ENCODE measurements around the gene WDR75. TPM values are rescaled to one million over a fixed set of nuclear protein-coding genes. Genes with fewer than 3 reads are reported as not detected.

Gene WDR75
- total and polyA plus RNA-seq, 2 of the 13 experiments (the other 11 are each of a cell fraction or from before 2014, with no cell fraction given), result 63.0 to 74.1 TPM

DNA sequence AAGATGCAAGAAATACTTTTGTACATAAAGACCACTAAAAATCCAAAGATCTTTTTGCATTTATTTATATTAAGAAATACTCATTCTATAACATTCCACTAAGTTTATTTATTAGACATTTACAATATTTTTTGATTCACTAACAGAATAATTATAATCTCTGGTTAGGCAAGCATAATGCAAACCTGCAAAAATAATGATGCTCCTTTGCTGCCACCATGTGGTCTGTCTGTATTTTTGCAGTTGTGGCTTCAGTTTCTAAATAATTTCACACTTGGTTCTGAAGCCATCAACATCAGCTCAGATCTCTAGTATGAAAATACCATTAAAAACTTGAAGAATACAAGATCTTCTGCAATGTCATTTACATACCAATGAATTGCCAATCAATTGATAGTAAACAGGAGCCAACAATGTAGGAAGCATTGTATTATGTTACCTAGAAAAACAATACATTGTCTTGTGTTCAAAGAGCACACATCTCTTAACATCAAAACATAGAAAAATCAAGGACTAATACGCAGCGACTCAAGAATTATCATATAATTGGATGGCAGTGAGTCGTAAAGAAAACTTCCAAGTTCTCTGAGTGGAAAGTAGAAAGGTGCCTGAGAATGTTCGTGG lies 28.8 kb upstream of the WDR75 start (continued):
- TF ChIP-seq, protein P1, sequence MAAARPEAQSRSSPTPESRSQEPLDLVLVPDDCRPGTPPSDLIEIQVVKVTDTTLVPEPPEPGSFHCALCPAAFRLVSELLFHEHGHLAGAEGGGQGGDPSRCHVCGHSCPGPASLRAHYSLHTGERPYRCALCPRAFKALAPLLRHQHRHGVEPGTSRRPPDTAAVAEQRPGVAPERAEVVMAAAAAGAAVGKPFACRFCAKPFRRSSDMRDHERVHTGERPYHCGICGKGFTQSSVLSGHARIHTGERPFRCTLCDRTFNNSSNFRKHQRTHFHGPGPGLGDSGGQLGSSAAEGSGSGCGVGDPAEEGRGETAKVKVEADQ (CRISPR knock-in tag; IDR thresholded peaks at IDR 0.05; ENCODE audit: borderline replicate concordance), result no peak
- no peak for TF ChIP-seq KMT2B (CRISPR knock-in tag; IDR thresholded peaks at IDR 0.05)
- peak; percentile 14; the same call in 1 of the 2 replicates for TF ChIP-seq RXRB (CRISPR knock-in tag; IDR thresholded peaks at IDR 0.05; ENCODE audit: borderline replicate concordance)
- no peak for TF ChIP-seq HBP1 (CRISPR knock-in tag; IDR thresholded peaks at IDR 0.05; ENCODE audit: low read depth)

GRCh38 chr2:189413249-189413648 lies 28.0 kb upstream of the WDR75 start:
- TF ChIP-seq SKI (IDR thresholded peaks at IDR 0.05; ENCODE audit: partially characterized antibody) (no peak), NR2C2 (CRISPR knock-in tag; IDR thresholded peaks at IDR 0.05; ENCODE audit: borderline replicate concordance) (no peak)
- TF ChIP-seq, protein P2, sequence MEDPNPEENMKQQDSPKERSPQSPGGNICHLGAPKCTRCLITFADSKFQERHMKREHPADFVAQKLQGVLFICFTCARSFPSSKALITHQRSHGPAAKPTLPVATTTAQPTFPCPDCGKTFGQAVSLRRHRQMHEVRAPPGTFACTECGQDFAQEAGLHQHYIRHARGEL (CRISPR knock-in tag; IDR thresholded peaks at IDR 0.05), result no peak
- Histone ChIP-seq H3K36me3 (replicated peaks in 1 of 2; ENCODE audit: control insufficient read depth in 1 of 2, insufficient read depth in 2 of 2, low read length in 2 of 2) (no peaks in the 10 kb centered on the region), H3K27me3 (ENCODE audit: control insufficient read depth in 1 of 2, insufficient read depth in 2 of 2, low read length in 2 of 2) (no peaks in the 10 kb centered on the region), H3K4me2 (ENCODE audit: low read depth, low read length) (no peak overlapping the region), H3K79me2 (ENCODE audit: insufficient read depth, low read length) (no peaks in the 10 kb centered on the region), H3K9me3 (ENCODE audit: low read length) (no peaks in the 10 kb centered on the region), H3K4me3 (replicated peaks in 1 of 3; ENCODE audit: insufficient read depth in 1 of 3, low read depth in 2 of 3, low read length in 3 of 3) (no peak overlapping the region), H3K9ac (ENCODE audit: insufficient read depth, low read depth, low read length) (no peak overlapping the region), H3K4me1 (ENCODE audit: insufficient read depth, low read length) (no peaks in the 10 kb centered on the region), H3K27ac (ENCODE audit: extremely low read length, insufficient read depth, low read length) (no peak overlapping the region), H4K20me1 (ENCODE audit: insufficient read depth, low read length) (no peaks in the 10 kb centered on the region; the same call in 1 of the 2 replicates), H2AFZ (ENCODE audit: low read length) (no peak overlapping the region)
- WGBS (ENCODE audit: low lambda C conversion rate), result 54% methylated on average over 4 of the region's 4 CpGs
- POLR2A ChIA-PET, result no interaction called here
- intact Hi-C loops (cut with micrococcal nuclease; ENCODE audit: unreplicated experiment) (loop anchor here (5.0 kb wide), 1 partner anchor 646 kb away; no protein-coding TSS in a partner anchor), in situ Hi-C loops (cut with HindIII; ENCODE audit: extremely low pct_ligation_motif_present, low pct_unique_long_range_greater_than_20kb) (loop anchor here (5.0 to 25.0 kb wide), 4 partner anchors 318 to 891 kb away; no protein-coding TSS in a partner anchor)
- ATAC-seq (no peak), DNase-seq (ENCODE audit: low spot score) (no peak), FAIRE-seq (no peak)
- no TSS peak for BruUV-seq (replicated peaks)
- CTCF ChIA-PET (ENCODE audit: low intra/inter-chr PET ratio, low total read pairs), result interaction anchor here (1.6 to 3.7 kb wide), 3 partner anchors 271 to 889 kb away, joined by 11 to 62 read pairs (median 29); no protein-coding TSS in a partner anchor
